ENCODE results near the gene VRK1.

DNA sequence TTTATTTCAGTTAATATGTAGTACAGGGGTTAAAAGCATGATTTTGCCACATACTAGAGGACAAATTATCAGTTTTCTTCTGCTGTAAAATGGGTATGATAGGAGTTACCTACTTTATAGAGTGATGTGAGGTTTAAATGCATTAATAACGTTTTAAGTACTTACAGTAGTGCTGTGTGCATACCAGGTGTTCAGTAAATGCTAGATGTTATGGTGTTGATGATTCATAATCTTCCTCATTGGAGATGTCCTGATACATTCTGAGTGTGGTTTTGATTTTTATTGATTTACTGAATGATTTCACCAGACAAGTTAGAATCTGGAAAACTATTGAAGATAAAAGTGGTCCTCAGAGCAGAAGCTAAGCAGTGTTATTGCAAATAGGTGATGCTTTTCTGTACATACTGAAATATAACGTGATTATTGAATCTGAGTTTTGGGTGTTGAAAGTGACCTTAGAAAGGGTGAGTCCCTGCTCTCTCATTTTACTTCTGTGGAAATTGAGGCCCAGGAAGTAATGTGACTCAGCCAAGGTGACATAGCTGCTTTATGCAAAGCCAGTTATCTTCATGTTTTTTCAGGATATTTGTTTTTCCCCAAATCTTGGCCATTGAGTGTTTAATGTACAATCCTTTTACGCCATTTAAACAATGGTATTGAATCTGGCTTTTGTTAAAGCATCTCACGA is 54.7 kb downstream of the VRK1 start:
- TF ChIP-seq POLR2A (IDR thresholded peaks at IDR 0.05; ENCODE audit: extremely low read depth, insufficient read length) = no peak
- TF ChIP-seq, protein P1, sequence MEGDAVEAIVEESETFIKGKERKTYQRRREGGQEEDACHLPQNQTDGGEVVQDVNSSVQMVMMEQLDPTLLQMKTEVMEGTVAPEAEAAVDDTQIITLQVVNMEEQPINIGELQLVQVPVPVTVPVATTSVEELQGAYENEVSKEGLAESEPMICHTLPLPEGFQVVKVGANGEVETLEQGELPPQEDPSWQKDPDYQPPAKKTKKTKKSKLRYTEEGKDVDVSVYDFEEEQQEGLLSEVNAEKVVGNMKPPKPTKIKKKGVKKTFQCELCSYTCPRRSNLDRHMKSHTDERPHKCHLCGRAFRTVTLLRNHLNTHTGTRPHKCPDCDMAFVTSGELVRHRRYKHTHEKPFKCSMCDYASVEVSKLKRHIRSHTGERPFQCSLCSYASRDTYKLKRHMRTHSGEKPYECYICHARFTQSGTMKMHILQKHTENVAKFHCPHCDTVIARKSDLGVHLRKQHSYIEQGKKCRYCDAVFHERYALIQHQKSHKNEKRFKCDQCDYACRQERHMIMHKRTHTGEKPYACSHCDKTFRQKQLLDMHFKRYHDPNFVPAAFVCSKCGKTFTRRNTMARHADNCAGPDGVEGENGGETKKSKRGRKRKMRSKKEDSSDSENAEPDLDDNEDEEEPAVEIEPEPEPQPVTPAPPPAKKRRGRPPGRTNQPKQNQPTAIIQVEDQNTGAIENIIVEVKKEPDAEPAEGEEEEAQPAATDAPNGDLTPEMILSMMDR (IDR thresholded peaks at IDR 0.05; ENCODE audit: low read depth, low read length) = no peak
